DMS153 (cell line): ENCODE results near the gene CXCL16.
"Not testable (repeated sequence)": the region's sequence is repeated elsewhere in the genome, so short reads cannot be mapped to it uniquely, and the experiment has no call there.

Experiments used
- DNase-seq: peaks from one replicate; lab custom pipeline; 2025; lab: John Stamatoyannopoulos, UW

Gene CXCL16

DNA sequence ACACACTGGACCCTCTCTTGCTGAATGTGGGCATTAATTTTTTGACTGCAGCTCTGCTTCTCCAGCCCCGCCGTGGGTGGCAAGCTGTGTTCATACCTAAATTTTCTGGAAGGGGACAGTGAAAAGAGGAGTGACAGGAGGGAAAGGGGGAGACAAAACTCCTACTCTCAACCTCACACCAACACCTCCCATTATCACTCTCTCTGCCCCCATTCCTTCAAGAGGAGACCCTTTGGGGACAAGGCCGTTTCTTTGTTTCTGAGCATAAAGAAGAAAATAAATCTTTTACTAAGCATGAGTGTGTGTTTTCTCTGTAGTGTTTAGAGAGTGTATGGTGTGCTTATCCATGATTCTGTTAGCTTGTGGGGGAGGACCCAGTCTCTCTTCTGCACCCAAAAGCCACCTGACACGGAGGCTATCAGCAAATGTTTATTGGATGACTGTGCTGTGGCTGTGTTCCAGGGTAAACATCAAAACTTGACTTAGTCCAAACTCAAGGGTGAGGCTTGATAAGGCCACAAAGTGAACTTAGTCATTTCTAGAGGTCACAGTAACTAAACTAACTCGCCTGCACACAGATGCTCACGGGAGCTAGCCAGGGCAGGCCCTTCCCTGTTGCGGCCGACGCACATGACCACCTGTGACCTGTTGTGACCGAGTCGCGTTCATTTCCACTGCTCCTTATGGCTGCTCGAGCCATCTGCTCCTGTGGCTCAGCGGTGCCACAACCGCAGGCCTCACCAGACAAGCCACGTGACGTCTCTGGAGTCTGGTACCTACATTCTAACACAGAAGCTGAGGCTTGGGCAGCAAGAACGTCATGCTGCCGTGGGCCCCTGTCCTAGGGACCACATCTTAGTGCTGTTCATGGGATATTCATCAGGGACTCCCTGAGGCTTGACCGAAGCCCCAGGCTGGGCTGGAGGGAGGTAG, 18.3 kb downstream of the CXCL16 start:
- no peak for DNase-seq

DNA sequence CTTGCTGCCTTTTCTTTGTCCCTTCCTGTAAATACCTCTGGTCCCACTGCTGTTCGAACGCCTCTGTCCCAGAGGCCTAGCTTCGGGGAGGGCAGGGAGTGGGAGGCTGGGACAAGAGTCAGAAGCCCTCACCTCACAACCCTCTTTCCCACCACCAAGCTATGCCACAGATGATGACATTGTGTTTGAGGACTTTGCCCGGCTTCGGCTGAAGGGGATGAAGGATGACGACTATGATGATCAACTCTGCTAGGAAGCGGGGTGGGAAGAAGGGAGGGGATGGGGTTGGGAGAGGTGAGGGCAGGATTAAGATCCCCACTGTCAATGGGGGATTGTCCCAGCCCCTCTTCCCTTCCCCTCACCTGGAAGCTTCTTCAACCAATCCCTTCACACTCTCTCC, 18.9 kb downstream of the CXCL16 start:
- no peak for DNase-seq

DNA sequence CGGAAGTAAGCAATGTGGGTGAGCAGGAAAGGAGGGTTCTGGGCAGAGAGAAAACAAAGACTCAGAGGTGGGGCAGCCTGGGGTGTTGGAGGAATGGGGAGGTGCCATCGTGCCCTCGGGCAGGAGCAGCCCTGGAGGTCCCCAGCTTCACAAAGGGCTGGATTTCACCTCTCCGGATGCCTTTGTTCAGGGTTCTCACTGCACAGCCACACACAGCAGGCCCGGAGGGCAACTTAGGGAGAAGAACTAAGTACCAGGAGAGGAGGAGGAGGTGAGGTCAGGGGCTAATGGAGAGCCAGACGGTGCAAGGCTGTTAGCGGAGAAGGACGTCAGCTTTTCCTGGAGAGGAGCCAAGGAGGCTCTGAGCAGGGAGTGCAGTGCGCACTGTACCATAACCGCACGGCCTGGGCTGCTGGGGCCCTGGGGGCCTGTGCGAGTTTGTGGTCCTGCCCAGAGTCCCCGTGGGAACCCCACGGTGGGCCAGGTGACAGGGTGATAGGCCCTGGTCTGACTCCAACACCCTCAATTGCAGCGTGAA, 20.0 kb downstream of the CXCL16 start:
- no peak for DNase-seq

DNA sequence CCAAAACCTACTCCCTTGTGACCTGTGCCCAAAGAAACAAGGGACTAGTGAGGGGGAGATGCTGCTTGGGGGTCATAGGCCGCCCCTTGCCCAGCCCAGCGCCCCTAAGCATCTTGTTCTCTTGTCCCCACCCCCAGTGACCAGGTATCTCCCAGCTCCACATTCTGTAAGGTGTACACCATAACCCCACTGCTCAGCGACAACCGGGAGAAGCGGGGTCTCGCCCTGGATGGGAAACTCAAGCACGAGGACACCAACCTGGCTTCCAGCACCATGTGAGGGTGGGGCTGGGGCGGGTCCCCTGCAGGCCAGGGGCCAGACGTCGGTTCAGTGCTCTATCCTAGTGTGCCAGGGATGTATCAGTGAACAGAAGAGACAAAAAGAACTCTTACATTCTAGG, 20.6 kb downstream of the CXCL16 start:
- DNase-seq = no peak

DNA sequence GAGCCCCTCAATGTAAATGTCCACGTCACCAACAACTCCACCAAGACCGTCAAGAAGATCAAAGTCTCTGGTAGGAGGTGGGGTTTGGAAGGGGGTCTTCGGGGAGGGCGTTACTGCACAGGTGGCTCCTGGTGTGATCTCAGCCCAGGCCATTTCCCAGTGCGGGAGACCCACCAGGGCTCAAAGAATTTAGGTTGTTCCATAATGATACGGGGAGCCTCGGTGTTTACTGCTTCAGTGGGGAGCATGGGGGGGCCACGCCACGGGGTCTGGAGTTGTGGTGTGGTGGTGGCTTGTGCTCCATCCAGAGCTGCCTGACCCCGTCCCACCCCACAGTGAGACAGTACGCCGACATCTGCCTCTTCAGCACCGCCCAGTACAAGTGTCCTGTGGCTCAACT, 21.5 kb downstream of the CXCL16 start:
- DNase-seq = no peak

DNA sequence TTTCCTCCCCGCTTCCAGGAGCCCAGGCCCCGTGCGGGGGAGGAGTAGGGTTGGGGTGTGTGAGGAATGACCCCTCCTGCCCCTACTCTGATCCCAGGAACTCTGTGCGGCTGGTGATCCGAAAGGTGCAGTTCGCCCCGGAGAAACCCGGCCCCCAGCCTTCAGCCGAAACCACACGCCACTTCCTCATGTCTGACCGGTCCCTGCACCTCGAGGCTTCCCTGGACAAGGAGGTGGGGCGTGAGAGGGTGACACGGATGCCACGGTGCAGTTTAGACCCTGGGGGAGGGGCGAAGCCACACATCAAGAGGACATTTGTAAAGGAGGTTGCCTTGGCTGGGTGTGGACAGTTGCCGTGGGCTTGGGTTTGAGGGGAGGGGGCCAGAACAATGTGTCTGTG, 21.9 kb downstream of the CXCL16 start:
- DNase-seq = no peak

DNA sequence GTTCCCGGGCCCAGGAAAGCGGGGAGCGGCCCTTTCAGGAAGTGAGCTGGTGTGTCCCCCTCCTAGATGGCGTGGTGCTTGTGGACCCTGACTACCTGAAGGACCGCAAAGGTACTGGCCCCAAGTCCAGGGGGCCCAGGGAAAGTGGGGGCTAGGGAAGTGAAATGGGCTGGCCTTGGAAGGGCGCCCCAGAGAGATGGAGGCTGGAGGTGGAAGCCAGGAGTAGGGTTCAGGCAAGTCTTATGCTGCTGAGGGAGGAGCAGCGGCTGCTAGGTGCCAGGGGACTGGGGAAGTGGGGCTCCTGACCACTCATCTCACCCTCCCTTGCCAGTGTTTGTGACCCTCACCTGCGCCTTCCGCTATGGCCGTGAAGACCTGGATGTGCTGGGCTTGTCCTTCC, 23.6 kb downstream of the CXCL16 start:
- no peak for DNase-seq

DNA sequence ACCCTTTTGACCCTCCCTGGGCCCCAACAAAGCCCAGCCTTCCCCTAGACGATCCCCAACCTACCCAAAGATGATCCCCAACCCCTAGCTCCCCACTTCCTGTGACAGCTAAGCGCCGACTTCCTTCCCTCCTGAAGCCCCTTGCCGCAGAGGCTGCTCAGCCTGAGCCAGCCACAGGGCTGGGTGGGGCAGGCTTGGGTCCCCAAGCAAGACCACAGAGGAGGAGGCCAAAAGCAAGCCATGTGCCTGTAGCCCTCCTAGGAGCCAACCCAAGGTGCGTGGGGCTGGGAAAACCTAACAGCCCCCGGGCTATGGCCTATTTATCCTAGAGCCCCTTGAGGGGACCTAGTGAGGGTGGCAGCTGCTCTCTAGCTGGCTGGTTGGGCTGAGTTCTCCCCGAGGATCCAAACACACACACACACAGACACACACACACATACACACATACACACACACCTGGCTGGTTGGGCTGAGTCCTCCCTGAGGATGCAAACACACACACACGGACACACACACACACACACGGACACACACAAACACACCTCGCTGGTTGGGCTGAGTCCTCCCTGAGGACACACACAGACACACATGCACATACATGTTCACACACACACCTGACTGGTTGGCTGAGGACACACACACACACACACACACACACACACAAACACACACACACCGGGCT, 24.5 kb downstream of the CXCL16 start:
- no peak for DNase-seq

DNA sequence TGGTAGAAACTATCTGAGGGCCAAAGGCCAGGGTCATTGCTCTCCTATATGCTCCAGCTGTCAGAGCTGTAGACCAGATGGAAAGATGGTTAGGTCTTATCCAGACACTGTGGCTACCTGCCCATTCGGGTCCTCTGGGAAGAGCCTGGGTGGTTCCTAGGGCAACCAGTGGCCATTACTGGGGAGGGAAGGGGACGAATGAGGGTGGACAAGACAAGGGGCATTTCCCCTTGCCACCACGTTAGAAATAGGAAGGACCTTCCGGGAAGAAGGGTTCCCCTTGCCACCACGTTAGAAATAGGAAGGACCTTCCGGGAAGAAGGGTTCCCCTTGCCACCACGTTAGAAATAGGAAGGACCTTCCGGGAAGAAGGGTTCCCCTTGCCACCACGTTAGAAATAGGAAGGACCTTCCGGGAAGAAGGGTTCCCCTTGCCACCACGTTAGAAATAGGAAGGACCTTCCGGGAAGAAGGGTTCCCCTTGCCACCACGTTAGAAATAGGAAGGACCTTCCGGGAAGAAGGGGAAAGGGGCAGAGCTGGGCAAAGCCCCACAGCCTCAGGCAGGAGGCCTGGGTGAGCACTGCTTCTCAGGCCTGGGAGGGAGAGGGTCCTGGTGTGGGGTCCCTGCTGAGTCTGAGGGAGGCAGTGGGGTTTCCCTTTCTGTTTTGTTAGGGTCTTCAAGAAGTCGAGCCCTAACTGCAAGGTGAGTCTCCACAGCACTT, 25.2 kb downstream of the CXCL16 start:
- not testable (repeated sequence) for DNase-seq

DNA sequence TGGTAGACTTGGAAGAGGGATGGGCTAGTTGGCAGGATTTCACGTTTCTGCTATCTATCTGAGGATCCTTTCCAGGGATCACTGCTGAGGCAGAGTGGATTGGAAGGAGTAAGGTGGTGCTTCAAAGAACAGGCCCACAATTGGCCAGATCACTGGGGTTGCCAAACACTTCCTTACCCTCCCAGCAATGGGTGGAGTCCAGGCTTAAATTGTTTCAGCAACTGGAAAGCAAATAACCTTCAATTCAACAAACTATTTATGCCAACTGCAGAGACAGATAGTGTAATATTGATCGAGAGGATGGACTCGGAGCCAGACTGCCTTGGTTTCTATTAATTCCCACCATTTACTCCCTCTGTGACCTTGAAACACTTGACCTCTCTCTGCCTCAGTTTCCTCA, 27.2 kb downstream of the CXCL16 start:
- no peak for DNase-seq

DNA sequence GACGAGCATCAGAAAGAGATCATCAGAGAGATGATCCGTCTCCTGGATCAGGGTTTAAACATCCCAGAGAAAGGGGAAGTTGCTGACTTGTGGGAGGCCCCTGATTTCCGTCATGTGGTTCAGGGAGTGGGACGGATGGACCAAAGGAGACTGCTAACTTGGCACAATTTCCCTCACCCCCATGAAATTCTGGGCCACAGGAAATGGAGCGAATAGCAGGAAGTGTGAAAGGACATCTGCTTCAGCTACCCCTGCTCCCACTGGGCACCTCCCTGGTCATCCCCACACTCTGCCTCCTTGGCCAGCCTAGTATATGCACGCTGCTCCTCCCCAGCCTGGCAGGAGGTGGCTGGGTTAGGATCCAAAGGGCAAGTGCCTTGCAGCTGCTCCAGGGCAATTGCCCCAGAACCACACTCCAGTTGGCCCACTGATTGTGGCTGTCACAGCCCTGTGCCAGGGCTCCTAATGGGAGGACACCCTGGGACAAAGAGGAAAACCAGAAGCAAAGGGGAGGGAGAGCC, 28.0 kb downstream of the CXCL16 start:
- DNase-seq = no peak

DNA sequence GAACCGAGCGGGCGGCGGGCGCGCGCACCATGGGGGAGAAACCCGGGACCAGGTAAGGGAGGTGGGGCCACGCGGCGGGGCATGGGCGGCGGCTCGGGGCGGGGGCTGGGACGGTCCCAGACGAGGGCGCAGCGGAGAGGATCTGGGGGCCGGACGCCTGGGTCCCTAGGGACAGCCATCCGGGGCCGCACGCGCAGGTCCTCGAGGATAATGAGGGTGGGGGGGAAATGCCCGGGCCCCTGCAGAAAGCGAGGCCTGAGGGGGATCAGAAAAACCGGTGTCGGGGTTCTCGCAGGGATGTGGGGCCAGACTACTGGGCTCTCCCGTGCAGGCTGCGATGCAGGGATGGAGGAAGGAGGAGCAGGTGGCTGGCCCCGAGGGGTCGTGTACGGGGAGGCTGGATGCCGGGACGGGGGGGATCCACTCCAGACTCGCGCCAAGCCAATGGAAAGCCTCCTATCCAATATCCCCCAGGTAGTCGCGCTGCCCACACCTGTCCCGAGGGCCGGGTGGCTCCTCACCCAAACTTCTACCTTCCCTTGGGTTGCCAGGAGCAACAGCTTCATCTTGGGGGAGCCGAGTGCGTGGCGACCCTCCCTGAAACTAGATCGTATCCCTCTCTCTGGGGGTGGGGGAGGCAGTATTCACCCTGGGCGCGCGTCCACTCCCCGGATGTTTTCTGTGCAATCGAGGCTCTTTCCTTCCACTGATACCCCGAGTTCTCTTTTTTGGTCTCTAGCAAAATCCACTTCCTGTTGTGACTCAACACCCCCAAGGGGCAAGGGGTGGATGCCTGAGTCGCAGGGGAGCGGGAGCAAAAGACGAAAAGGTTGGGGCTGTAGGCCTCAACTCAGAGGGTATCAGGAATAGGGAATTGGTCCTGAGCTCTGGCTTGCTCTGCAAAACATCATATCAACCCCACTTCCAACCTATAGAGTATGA, 28.8 kb downstream of the CXCL16 start:
- DNase-seq = no peak

DNA sequence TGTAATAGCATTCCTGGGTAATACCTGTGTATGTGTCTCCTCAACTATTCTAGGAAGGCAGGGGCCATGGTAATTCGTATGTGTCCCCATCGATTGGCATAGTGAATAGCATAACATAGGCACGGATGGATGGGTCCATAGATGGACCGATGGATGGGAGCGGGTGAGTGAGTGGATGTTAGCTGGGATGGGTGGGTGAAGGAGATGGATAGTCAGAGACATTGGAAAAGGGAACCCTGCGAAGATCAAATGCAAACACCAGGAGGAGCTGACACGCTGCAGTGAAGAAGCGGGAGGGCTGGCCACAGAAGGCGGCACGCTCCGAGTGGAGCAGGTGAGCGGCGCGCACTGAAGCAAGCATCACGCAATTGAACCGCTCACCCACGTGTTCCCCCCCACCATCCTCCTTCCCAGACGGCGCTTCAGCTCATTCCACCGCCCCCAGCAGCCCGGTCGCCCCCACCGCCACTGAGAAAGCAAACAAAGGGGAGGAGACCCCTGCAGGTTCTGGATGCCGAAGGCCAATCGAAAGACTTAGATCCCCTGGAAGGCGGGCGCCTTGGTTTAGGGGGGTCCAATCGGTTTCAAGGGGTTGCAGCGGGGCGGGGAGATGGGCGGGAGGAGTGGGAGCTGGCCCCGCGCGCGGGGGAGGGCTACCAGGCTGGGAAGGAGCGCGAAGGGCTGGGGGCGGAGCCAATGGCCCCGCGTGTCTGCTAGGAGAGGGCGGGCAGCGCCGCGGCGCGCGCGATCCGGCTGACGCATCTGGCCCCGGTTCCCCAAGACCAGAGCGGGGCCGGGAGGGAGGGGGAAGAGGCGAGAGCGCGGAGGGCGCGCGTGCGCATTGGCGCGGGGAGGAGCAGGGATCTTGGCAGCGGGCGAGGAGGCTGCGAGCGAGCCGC, 29.7 kb downstream of the CXCL16 start, which contains the start of gene ARRB2:
Gene ARRB2 (plus strand): TSS at position 839 of the 899 bp plus-strand sequence. CDS start 90 bp downstream, outside the sequence.
- DNase-seq = peak; percentile 87

DNA sequence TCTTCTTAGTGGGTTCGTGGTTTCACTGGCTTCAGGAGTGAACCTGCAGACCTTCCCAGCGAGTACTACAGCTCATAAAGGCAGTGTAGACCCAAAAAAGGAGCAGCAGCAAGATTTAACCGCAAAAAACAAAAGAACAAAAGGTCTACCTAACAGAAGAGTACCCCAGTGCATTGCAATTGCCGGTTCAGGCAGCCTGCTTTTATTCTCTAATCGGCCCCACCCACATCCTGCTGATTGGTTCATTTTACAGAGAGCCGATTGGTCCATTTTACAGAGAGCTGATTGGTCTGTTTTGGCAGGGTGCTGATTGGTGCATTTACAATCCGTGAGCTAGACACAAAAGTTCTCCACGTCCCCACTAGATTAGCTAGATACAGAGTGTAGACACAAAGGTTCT, 31.3 kb downstream of the CXCL16 start:
- no peak for DNase-seq

DNA sequence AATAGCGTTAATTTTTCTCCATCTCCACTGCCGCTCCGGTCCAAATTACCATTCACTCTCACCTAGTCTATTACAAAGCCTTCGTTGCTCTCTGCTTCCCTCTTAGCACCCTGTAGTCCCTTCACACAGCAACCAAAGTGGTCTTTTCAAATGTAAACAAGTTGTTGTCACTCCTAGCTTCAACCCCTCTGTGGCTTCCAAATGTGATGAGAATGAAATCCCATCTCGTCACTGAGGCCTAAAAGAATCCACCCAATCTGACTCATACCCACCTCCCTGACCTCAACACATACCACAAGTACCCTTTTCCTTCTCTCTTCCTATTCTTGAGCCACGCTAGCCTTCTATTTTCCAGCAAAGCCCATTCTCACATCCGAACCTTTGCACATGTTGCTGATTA, 33.6 kb downstream of the CXCL16 start:
- no peak for DNase-seq

DNA sequence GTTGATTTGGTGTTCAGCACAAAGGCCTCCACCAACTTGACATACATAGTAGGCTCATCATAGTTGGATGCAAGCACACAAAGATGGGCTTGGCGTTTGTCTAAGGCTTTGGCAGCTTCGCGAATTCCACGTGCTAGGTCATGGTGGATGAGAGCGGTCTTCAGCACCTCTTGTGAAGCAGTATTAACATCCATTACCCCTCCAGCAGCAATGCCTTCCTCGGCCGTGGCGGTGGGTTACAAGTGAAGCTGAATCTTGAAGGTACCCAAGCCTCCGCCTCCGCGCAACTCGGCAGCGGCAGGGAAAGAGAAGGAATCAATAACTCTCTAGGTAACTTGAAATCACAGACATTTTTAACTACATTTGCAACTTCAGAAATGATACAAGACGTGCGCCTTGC, 34.7 kb downstream of the CXCL16 start:
- DNase-seq = no peak

DNA sequence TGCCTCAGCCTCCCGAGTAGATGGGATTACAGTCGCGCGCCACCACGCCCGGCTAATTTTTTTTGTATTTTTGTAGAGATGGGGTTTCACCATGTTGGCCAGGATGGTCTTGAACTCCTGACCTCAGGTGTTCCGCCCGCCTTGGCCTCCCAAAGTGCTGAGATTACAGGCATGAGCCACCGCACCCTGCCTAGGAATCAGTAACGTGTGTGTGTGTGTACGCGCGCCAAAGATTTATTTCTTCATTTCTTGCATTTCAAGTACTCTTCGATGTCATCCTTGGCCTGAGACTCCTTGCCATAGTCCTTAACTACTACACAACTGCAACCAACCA, 35.2 kb downstream of the CXCL16 start:
- DNase-seq = not testable (repeated sequence)

DNA sequence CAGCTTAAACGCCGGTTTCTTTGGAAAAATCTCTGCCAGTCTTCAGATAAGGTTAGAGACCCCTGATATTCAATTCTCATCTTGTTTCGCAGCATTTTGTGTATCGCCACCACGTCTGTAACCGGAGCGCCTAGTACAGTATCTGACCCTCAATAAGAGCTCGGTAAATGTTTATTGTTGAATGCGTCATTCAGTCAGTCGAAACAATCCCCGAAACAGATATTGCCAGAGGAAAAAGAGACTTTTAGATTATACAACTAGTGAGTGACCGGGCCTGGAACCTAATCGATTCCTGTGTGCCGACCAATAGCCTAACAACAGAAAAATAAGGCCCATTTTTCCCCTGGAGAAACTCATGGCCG, 36.4 kb downstream of the CXCL16 start:
- DNase-seq = no peak

DNA sequence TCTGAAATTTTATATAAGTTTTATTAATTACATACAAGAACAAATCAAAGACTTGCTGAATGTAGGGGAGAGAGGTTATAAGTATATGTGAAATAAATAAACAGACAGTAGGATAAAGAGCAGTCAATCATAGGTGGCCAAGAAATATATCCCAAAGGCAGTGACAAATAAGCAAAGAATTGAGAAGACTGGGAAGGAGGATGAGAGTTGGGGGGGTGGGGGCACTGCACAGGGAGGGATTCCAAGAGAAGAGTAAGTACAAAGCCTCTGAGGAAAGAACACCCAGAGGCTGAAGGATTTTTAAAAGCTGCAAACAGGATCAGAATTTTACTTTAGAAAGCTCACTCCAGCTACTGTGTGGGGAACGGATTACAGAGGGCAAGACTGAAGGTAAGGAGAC, 38.6 kb downstream of the CXCL16 start:
- no peak for DNase-seq

DNA sequence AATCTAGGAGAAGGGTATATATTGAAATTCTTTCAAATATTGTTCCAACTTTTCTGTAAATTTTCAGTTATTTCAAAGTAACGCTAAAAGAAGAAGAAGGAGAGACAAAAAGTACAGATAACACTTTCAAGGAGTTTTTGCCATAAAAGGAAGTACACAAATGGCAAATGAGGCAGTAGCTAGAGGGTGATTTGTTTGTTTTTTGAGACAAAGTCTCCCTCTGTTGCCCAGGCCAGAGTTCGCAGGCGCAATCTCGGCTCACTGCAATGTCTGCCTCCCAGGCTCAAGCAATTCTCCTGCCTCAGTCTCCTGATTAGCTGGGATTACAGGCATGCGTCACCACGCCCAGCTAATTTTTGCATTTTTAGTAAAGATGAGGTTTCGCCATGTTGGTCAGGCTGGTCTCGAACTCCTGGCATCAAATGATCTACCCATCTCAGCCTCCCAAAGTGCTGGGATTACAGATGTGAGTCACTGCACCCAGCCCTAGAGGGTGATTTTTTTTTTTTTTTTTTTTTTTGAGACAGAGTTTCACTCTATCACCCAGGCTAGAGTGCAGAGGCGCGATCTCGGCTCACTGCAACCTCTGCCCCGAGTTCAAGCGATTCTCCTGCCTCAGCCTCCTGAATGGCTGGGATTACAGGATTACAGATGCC, 40.2 kb downstream of the CXCL16 start:
- not testable (repeated sequence) for DNase-seq
